HCT116 (cell line): ENCODE data around the gene STPG1. TPM values are rescaled to one million over a fixed set of nuclear protein-coding genes. Genes with fewer than 3 reads are reported as not detected.

Experiments
- ATAC-seq: fragments of 200-7000 bp; cut with Tn5 transposase; 2 replicates; pipeline ENCODE4 v1.9.1; 2020; ENCODE audit warnings: mild to moderate bottlenecking, moderate library complexity
- BruUV-seq: library from RNA; stranded (reverse); fragments of 400-500 nt; replicated peaks from 2 replicates; lab custom pipeline; 2021; lab: Mats Ljungman, UMichigan
- CTCF ChIA-PET: fragments of 300-600 bp; sonication (Branson Sonifier 250); formaldehyde crosslinking; loops from one replicate; lab custom pipeline; 2021; ENCODE audit warnings: antibody characterized with exemption; lab: Charles Lee
- POLR2A ChIA-PET: fragments of 300-600, 350-600 bp; sonication (Branson Sonifier 250); formaldehyde crosslinking; loops from one replicate; lab custom pipeline; 2021; ENCODE audit warnings: antibody characterized with exemption; lab: Charles Lee
- RAD21 ChIA-PET, 2 experiments: fragments of 300-600 bp; sonication (Branson Sonifier 250); formaldehyde crosslinking; loops; one replicate each; lab custom pipeline; 2023; ENCODE audit warnings: low total read pairs in 2 of 2; ENCODE audit not compliant: uncharacterized antibody in 2 of 2, unreplicated experiment in 2 of 2, low non-redundant PET in 1 of 2; lab: Charles Lee
- DNase-seq: peaks from one replicate; pipeline ENCODE4 v3.0.0-alpha.2; 2010; ENCODE audit warnings: low read depth, low spot score
- H2AFZ ChIP-seq: fragments of 200-600 bp; shearing (Covaris generic), sonication (generic); 2 replicates; pipeline ENCODE4 v1.6.1; 2017; ENCODE audit warnings: low read depth, mixed run types, mixed read lengths, antibody characterized with exemption, low read length; ENCODE audit not compliant: poor library complexity, severe bottlenecking
- H3K27ac ChIP-seq: 2 replicates; pipeline ENCODE4 v1.5.1; 2012; ENCODE audit warnings: low read depth, low read length
- H3K27me3 ChIP-seq: fragments of 200-600 bp; sonication (generic); 2 replicates; pipeline ENCODE4 v1.6.1; 2016; ENCODE audit warnings: mixed run types, low read length, mixed read lengths; ENCODE audit not compliant: insufficient read depth
- H3K36me3 ChIP-seq, 2 experiments: fragments of 200-500 bp in 1 of 2; fragments of 200-600 bp in 1 of 2; sonication (Bioruptor generic) in 1 of 2; sonication (generic) in 1 of 2; 2 replicates each; pipeline versions ENCODE4 v1.5.1 to v1.6.1; 2014 to 2016; ENCODE audit warnings: low read length in 2 of 2, inconsistent platforms in 1 of 2, mixed read lengths in 1 of 2, mixed run types in 1 of 2; ENCODE audit not compliant: insufficient read depth in 2 of 2, control insufficient read depth in 1 of 2
- H3K4me1 ChIP-seq, 2 experiments: fragments of 200-600 bp in 1 of 2; sonication (generic) in 1 of 2; 2 replicates each; pipeline versions ENCODE4 v1.5.1 to v1.6.1; 2012 to 2017; ENCODE audit warnings: low read length in 2 of 2, inconsistent platforms in 1 of 2, mild to moderate bottlenecking in 1 of 2, mixed read lengths in 1 of 2, mixed run types in 1 of 2, moderate library complexity in 1 of 2; ENCODE audit not compliant: insufficient read depth in 2 of 2, control insufficient read depth in 1 of 2
- H3K4me2 ChIP-seq: fragments of 200-600 bp; sonication (generic); 2 replicates; pipeline ENCODE4 v1.6.1; 2017; ENCODE audit warnings: mixed run types, low read length, mixed read lengths
- H3K4me3 ChIP-seq, 2 experiments: fragments of 200-600 bp in 1 of 2; sonication (generic) in 1 of 2; replicated peaks in 1 of 2; 2 replicates each; pipeline ENCODE4 v1.5.1; 2011 to 2016; ENCODE audit warnings: low read length in 2 of 2, control low read depth in 1 of 2, low read depth in 1 of 2, mild to moderate bottlenecking in 1 of 2, mixed read lengths in 1 of 2, mixed run types in 1 of 2
- H3K79me2 ChIP-seq: fragments of 200-600 bp; sonication (generic); 2 replicates; pipeline ENCODE4 v1.6.1; 2017; ENCODE audit warnings: mild to moderate bottlenecking, mixed run types, low read length, moderate library complexity, mixed read lengths; ENCODE audit not compliant: insufficient read depth
- H3K9ac ChIP-seq: fragments of 200-600 bp; sonication (generic); 2 replicates; pipeline ENCODE4 v1.6.1; 2016; ENCODE audit warnings: low read length, mixed read lengths
- H3K9me2 ChIP-seq: fragments of 200-600 bp; sonication (generic), shearing (Covaris generic); 2 replicates; pipeline ENCODE4 v1.6.1; 2017; ENCODE audit warnings: mixed run types, mild to moderate bottlenecking, moderate library complexity; ENCODE audit not compliant: insufficient read depth
- H3K9me3 ChIP-seq, 2 experiments: fragments of 200-500 bp in 1 of 2; fragments of 200-600 bp in 1 of 2; sonication (Bioruptor generic) in 1 of 2; sonication (generic) in 1 of 2; 2 replicates each; pipeline ENCODE4 v1.6.1; 2014 to 2017; ENCODE audit warnings: low read length in 2 of 2, mixed read lengths in 2 of 2, inconsistent platforms in 1 of 2, low read depth in 1 of 2, mild to moderate bottlenecking in 1 of 2, mixed run types in 1 of 2, moderate library complexity in 1 of 2; ENCODE audit not compliant: control insufficient read depth in 1 of 2, insufficient read depth in 1 of 2
- H4K20me1 ChIP-seq: fragments of 200-600 bp; sonication (generic), shearing (Covaris generic); 2 replicates; pipeline ENCODE4 v1.6.1; 2017; ENCODE audit warnings: mixed run types, mild to moderate bottlenecking, moderate library complexity; ENCODE audit not compliant: insufficient read depth
- CEBPB ChIP-seq: IDR thresholded peaks from 2 replicates; pipeline ENCODE4 v1.6.1; 2012; ENCODE audit warnings: low read depth
- EZH2 ChIP-seq: fragments of 200-600 bp; sonication (generic); IDR thresholded peaks from 2 replicates; pipeline ENCODE4 v1.6.1; 2017; ENCODE audit warnings: antibody characterized with exemption, mixed run types
- REST ChIP-seq: IDR thresholded peaks from 2 replicates; pipeline ENCODE4 v1.6.1; 2012; ENCODE audit warnings: low read depth
- SP1 ChIP-seq: IDR thresholded peaks from 2 replicates; pipeline ENCODE4 v1.6.1; 2012; ENCODE audit warnings: low read depth
- TCF7L2 ChIP-seq: IDR thresholded peaks from 2 replicates; pipeline ENCODE4 v1.7.0; 2011; ENCODE audit warnings: borderline replicate concordance, inconsistent platforms; ENCODE audit not compliant: insufficient read depth, insufficient read length; ENCODE audit errors: extremely low read depth
- ZBTB33 ChIP-seq: IDR thresholded peaks from 2 replicates; pipeline ENCODE4 v1.6.1; 2011; ENCODE audit warnings: mild to moderate bottlenecking, low read length, moderate library complexity; ENCODE audit not compliant: insufficient replicate concordance; ENCODE audit errors: extremely low read depth
- ZNF274 ChIP-seq: fragments of 200-500 bp; sonication (Bioruptor generic); IDR thresholded peaks from 2 replicates; pipeline ENCODE4 v1.6.1; 2014; ENCODE audit warnings: mild to moderate bottlenecking, low read depth, low read length, inconsistent platforms
- intact Hi-C: fragments of 100-400 bp; cut with micrococcal nuclease; formaldehyde crosslinking; loops from 2 replicates; pipeline ENCODE4 v1.10.0; 2022
- total RNA-seq: library from RNA; stranded (reverse); gene quantifications from one replicate; pipeline ENCODE4 v1.2.1, GENCODE V29; 2021; ENCODE audit not compliant: unreplicated experiment

Gene STPG1
- total RNA-seq, 1 experiment from 2014 or later = 13.4 TPM

GRCh38 chr1:24438423-24438901 is 24.9 kb upstream of the STPG1 start:
- no peaks in the 10 kb centered on the region for H4K20me1 ChIP-seq
- H3K9ac ChIP-seq = no peak overlapping the region
- H3K4me1 ChIP-seq = peaks cover 0 to 25% of the 10 kb centered on the region in 2 experiments; a peak in 3 of 4 replicates
- H2AFZ ChIP-seq = no peak overlapping the region
- ChIA-PET RAD21 (no interaction called here), CTCF (no interaction called here), POLR2A (no interaction called here)
- no peak for TF ChIP-seq ZBTB33
- no peak for TF ChIP-seq CEBPB
- TF ChIP-seq ZNF274 = no peak
- TF ChIP-seq TCF7L2 = no peak
- TF ChIP-seq SP1 = no peak
- TF ChIP-seq REST = no peak
- TF ChIP-seq EZH2 = no peak
- H3K4me3 ChIP-seq = no peak overlapping the region
- BruUV-seq = no TSS peak
- peak; percentile 20; the same call in 1 of the 2 replicates for ATAC-seq
- no peak for DNase-seq
- no peak overlapping the region for H3K27ac ChIP-seq
- no peaks in the 10 kb centered on the region for H3K36me3 ChIP-seq
- intact Hi-C loops = no loop called here
- H3K27me3 ChIP-seq = no peaks in the 10 kb centered on the region
- H3K9me3 ChIP-seq = no peaks in the 10 kb centered on the region
- H3K4me2 ChIP-seq = peak overlapping the region; percentile 13; the same call in 1 of the 2 replicates
- H3K79me2 ChIP-seq = no peaks in the 10 kb centered on the region
- no peaks in the 10 kb centered on the region for H3K9me2 ChIP-seq
